Measurements from ENCODE around the gene FLOT1.

Gene FLOT1

GRCh38 chr6:30742316-30743098, at the start of gene FLOT1:
Gene FLOT1 (minus strand): TSS chr6:30742687. CDS start chr6:30742189, 498 bp downstream.
- DNase-seq: peak; percentile 90

- DNase-seq: no peak
Measured at GRCh38 chr6:30790724-30791383, 48.4 kb upstream of the FLOT1 start.

- no peak for DNase-seq
Measured at GRCh38 chr6:30789606-30790005, 47.1 kb upstream of the FLOT1 start.

GRCh38 chr6:30787954-30788353, 45.5 kb upstream of the FLOT1 start:
- DNase-seq: no peak

GRCh38 chr6:30782425-30783014, 40.0 kb upstream of the FLOT1 start:
- no peak for DNase-seq

- DNase-seq: peak; percentile 95
Measured at GRCh38 chr6:30781743-30782424, 39.4 kb upstream of the FLOT1 start.

GRCh38 chr6:30781395-30781742, 38.9 kb upstream of the FLOT1 start:
- DNase-seq: no peak

GRCh38 chr6:30780642-30780920, 38.1 kb upstream of the FLOT1 start:
- DNase-seq: no peak

- DNase-seq: no peak
Measured at GRCh38 chr6:30779850-30780641, 37.6 kb upstream of the FLOT1 start.

- no peak for DNase-seq
Measured at GRCh38 chr6:30778001-30778635, 35.6 kb upstream of the FLOT1 start.

- DNase-seq: no peak
Measured at GRCh38 chr6:30777155-30777485, 34.6 kb upstream of the FLOT1 start.

GRCh38 chr6:30776390-30777154, 34.1 kb upstream of the FLOT1 start:
- no peak for DNase-seq

GRCh38 chr6:30775104-30775503, 32.6 kb upstream of the FLOT1 start:
- DNase-seq: no peak

- DNase-seq: no peak
Measured at GRCh38 chr6:30774701-30775100, 32.2 kb upstream of the FLOT1 start.

- no peak for DNase-seq
Measured at GRCh38 chr6:30770592-30770991, 28.1 kb upstream of the FLOT1 start.

GRCh38 chr6:30769853-30770524, 27.5 kb upstream of the FLOT1 start:
- DNase-seq: no peak

GRCh38 chr6:30769088-30769852, 26.8 kb upstream of the FLOT1 start:
- DNase-seq: no peak

- no peak for DNase-seq
Measured at GRCh38 chr6:30768634-30769087, 26.2 kb upstream of the FLOT1 start.

GRCh38 chr6:30767944-30768301, 25.4 kb upstream of the FLOT1 start:
- no peak for DNase-seq

GRCh38 chr6:30767158-30767943, 24.9 kb upstream of the FLOT1 start:
- no peak for DNase-seq
